Jurkat, Clone E6-1 (cell line): ENCODE results near the gene GALNT2.

Experiments used
- DNase-seq: peaks from one replicate; pipeline ENCODE4 v3.0.0-alpha.2; 2011; ENCODE audit warnings: low read depth, low spot score
- H3K4me3 ChIP-seq: 2 replicates; pipeline ENCODE4 v1.5.1; 2011; ENCODE audit warnings: mild to moderate bottlenecking, low read length, control low read depth, moderate library complexity

Gene GALNT2

DNA sequence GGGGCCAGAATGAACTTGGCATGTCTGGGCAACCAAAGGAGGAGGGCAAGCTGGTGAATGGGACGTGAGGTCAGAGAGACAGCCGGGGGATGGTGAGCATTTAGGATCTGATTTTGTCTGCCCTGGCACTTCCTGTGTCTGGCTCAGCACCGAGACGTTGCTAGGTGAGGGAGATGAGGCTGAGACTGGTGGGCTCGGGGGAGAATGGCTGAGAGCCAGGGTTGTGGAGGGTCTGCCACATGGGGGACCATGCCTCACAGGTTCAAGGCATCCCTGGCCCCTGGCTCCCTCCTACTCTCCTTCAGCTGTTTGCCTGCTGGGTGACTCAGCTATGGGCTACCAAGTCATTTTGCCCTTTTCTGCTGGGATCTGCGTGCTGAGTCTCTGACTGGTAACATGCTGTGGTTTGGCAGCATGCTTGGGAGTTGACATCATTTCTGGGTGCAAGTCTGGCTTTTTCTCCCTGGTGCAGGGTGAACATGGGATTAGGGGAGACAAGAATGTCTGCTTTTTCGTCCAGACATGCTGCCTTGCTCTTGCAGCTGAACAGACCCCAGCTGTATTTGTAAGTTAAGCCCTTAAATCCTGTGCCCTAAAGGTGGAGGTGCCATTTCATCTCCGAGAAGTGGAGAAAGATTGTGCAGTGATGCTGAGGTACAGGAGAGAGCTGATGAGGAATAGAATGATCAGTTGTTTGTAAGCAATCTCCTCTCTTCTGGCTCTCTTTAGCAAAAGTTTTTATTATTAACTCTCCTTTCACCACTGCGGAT lies 17.6 kb downstream of the GALNT2 start:
- peak overlapping the region; percentile 17 for H3K4me3 ChIP-seq
- DNase-seq = no peak

DNA sequence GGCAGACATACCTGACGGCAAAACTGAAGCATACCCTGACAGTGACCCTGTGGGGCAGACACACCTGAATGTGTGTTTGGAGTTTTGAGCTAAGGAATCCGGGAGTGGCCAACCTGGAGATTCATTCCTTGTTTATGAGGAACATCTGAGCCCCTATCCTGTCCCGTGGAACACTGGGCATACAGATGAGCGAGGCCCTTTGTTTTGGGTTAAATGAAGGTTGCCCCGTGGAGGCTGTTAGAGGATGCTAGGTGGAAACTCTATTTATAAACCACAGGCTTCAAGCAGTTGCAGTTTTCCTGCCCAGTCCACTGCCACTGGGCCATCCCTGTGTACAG lies 18.1 kb downstream of the GALNT2 start:
- H3K4me3 ChIP-seq = peak overlapping the region; percentile 17
- DNase-seq = no peak

DNA sequence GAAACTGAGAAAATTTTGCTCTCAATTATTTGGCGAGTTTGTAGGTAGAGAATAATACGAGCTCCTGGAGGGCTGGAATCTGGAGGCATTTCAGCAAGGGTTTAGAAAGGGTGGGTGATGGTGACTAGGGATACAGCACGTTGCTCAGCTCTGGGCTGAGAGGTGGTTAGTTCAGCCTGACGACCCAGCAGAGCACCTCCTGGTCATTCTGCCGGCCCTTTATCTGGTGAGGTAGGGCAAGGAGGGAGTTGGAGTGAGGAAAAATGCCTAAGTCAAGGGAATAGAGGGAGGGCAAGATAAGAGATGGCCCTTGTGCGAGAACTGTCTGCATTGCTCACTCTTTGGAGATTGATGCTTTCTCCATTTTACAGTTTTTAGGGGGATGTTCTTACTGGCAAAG lies 19.1 kb downstream of the GALNT2 start:
- DNase-seq = no peak
- H3K4me3 ChIP-seq = peak overlapping the region; percentile 38

DNA sequence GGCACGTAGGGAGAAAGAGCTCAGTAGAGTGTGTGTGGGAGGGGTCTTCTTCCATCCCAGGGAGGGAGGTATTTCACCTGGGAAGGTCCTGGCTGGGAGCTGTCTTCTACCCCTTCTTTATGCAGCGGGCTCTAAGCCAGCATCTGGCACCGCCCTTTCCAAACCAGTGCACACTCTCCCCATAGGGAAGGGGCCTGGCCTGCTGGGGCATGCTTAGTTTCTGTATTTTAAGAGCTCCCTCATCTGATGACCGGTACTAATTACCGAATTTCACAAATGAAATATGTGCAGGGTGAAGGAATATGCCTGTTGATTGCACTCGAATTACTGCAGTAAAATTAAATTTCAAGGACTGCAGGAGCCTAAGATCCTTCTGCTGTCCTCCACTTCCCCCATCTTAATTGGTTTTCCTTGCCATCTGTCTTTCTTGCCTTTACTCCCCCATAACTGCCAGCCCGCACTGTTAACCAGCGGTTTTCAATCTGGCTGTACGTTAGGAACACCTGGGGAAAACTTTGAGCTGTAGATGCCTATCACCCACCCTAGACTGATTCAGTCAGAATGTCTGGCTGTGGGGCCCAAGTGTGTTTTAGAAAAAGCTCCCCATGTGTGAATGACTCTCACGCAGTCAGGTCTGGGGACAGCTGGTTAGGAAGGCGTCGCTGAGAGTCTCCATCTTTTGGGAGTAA lies 20.1 kb downstream of the GALNT2 start:
- H3K4me3 ChIP-seq = peak overlapping the region; percentile 38
- peak; percentile 99 for DNase-seq

DNA sequence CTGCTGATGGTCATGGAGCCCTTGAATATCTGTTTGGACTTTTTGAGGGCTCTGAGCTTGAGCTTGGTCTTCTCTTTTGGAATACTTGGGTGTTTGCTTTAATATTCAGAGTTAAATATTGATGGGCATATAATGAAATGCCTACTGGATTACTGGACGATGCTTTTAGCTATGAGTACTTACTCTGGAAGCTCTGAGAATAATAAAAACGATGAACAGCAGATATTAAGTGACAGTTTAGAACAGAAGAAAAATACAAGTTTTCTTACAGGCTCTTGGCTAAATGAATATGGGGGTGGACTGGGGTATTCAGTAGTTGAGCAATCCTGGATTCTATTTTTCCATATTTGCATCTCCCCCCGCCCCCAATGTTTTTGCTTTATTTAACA lies 20.7 kb downstream of the GALNT2 start:
- H3K4me3 ChIP-seq = peak overlapping the region; percentile 38
- no peak for DNase-seq

DNA sequence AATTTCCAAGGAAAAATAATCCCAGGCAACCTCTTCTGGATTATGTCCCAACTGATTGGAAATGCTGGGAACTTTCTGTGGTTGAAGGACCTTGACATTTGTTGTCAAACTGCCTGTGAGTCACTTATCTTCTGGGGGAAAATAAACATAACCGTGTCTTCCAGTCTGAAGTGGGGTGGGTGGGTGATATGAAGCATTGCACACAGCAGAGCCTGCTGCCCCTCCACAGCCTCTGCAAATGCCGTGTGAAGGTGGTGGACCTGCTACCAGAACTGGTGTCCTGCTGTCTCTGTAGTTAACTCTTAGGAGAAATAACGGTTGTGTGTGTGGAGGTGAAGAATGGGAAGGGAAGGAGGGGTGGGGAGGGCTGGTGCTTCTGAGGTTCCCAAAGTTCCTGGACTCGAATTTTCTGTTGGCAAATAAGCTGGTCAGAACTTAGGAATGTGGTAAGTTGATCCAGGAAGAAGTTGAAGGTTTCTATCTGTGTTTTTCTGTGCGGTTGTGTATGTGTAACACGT lies 23.2 kb downstream of the GALNT2 start:
- no peak overlapping the region for H3K4me3 ChIP-seq

DNA sequence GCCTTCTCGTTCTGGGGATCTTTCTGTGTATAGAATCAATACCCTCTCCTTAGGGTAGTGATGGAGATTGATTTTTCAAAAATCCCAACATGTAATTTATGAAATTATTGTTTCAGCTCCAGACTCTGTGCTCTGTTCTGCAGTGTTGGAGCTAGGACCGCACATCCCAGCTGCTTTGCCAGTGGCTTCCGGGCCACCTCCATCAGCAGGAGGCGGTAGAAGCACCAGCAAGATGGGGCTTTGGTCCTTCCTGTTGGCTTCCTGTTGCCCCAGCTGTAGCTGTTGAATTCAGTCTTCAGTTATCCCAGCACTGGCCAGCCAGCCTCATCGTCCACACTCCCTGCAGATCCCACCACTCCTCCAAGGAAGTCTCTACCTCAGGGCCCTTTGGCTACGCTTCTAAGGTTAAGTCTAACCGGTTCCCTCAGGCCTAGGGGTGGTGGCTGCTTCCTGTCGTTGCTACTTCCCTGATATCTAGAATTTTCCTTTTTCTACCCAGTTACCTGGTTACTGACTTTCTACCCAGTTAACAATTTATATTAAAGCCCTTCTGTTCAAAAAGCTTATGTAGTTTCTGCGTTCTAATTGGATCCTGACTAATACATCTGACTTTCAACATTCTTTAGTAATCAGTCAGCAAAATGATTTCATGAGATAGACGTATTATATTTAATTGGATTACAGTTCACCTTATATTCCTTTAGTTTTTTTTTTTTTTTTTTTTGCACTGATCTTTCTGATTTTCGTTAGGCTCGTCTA lies 24.6 kb downstream of the GALNT2 start:
- no peak for DNase-seq

More for the DNA sequence above, 23.2 kb downstream of the GALNT2 start:
- no peak for DNase-seq

DNA sequence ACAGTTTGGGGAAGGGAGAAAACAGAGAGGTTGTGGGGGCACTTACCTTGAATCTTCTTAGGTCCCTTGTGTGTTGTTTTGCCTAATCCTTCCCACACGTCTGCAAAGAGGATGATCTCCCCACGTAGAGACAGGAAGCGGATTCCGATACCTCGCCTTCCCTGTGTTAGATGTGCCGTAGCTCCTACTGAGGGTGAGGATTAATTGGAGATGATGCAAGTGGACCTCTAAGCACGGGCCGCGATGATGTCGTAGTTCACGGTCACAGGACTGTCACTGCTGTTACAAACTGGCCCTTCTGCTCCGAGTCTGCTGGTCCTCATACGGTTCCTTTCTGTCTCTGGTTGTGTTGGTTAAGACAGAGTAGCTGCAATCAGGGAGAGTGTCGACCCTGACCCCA lies 27.7 kb downstream of the GALNT2 start:
- DNase-seq = no peak
- H3K4me3 ChIP-seq = no peak overlapping the region

More for the DNA sequence above, 24.6 kb downstream of the GALNT2 start:
- H3K4me3 ChIP-seq = no peak overlapping the region

DNA sequence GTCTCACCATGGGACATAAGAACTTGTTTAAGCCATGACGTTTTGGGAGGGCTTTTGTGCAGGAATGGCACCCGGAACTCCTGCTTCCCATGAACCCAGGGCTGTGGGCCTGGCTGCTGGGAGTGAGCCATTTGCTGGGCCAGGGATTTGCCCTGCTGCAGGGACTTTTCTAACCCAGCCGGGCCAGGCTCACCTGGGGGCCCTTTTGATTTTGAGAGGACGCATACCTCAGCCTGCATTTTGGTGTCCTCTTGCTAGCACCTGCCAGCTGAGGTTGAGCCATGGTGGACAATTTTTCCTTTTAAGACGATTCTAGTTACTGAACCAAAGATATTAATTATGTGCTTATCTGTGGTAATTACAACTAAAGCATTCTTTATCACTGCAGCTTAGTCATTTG lies 28.9 kb downstream of the GALNT2 start:
- no peak overlapping the region for H3K4me3 ChIP-seq
- no peak for DNase-seq

DNA sequence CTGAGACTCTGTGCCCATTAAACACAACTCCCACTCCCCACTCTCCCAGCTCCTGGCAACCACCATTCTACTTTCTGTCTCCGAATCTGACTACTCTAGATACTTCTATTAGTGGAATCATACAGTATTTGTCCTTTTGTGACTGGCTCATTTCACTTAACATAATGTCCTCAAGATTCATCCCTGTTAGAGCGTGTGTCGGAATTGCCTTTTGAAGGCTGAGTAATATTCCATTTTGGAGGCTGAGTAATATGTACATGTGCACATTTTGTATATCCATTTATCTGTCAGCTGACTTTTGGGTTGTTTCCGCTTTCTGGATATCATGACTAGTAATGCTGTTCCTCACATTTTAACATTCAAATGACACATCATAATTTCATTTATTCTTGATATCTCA lies 30.3 kb downstream of the GALNT2 start:
- no peak overlapping the region for H3K4me3 ChIP-seq
- no peak for DNase-seq

DNA sequence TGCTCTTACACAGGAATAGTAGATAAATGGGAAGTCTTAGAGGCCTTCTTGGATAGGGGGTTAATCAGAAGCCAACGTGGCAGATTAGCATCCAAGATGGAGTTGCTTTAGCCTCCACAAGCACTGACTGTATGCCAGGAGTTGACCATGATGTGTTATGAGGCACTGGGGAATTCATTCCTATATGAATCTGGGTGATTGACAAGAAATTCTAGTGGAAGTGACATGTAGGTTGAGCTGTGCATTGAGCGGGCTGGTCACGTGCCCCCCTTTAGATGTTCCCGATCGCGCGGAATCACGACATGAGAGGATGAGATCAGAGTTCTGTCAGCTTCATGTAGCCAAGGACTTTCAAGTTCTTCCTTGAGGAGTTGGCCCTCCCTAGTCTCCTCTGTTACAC lies 31.7 kb downstream of the GALNT2 start:
- H3K4me3 ChIP-seq = no peak overlapping the region
- no peak for DNase-seq

DNA sequence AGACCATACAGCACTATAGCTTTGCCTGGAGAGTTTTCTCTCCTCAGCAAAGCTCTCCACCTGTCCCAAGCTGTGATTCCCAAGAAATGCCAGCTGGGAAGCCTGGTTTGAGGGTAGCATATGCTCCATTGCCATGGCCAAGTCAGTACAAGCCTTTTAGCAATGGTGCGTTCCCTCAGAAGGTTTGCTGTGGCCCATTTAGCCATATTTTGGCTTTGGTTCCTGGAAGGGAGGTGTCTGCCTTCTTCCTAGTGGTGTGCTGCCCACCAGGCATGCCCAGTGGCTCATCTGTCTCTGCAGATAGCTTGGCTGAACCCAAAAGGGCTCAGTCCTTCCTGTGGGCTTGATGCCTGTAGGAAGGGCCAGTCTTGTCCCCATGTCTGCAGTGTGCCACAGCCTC lies 32.4 kb downstream of the GALNT2 start:
- no peak for DNase-seq
- no peak overlapping the region for H3K4me3 ChIP-seq

DNA sequence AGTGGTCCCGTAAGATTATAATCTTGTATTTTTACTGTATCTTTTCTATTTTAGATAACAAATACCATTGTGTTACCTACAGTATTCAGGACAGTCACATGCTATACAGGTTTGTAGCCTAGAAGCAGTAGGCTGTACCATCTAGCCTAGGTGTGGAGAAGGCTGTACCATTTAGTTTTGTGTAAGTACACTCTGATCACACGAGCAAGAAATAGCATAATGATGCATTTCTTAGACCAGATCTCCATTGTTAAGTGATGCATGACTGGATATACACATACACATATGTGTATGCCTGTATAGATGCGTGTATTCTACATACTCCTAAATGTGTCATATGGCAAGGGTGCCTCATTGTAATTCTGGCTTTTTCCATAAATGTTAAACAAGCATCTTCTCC lies 33.9 kb downstream of the GALNT2 start:
- DNase-seq = no peak
- no peak overlapping the region for H3K4me3 ChIP-seq

DNA sequence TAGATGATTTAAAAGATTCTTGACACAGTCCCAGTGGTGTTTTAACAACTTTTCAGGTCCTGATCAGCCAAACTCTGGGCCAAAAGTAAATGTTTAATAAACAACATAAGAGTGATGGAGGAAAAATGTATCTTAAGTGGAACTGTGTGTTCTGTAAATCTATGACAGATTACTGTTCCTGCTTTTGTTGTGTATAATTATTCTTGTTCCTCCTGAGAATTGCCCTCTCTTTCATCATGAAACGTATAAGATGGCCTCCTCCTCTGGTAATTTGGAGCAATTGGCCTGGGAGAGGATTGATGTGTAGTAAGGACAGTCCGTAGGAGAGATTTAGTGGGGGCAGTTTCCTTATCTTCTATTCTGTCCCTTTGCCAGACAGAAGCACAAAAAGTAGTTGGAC lies 34.5 kb downstream of the GALNT2 start:
- no peak for DNase-seq
- no peak overlapping the region for H3K4me3 ChIP-seq

DNA sequence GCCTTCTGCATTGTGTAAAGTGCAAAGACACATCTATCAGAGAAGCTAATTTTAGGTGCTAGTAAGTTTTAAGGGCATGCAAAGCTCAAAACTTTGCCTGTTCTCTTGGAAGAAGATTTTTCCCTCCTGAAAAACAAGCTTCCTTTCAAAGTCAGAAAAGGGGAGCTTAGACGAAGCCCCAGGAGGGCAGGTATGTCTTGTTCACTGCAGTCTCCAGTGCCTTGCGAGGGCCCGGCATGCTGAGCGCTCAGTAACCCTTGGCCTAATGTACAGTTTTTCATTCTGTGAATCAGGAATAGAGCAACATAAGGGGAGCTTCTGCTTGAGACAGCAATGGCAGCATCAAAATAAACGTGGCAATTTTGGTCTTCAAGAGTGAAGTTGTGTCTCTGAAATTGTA lies 35.0 kb downstream of the GALNT2 start:
- no peak overlapping the region for H3K4me3 ChIP-seq
- DNase-seq = no peak

DNA sequence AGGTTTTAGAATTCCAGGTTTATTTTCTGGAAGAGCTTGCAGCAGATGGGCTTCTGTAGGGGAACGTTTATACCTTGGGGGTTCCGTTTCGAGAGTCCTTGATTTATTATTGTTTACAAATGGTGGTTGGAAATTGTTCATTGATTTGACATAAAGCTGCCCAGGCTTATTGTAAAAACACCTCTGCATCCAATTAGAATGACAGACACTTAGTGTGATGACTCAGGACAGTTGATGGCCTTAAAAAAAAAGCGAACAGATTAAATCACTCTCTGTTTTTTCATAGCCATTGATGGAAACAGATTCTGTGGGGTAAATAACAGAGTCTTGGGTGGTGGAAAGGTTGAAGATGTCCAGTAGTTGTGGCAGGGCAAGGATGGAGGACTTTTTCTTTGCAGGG lies 35.4 kb downstream of the GALNT2 start:
- no peak for DNase-seq
- H3K4me3 ChIP-seq = no peak overlapping the region

DNA sequence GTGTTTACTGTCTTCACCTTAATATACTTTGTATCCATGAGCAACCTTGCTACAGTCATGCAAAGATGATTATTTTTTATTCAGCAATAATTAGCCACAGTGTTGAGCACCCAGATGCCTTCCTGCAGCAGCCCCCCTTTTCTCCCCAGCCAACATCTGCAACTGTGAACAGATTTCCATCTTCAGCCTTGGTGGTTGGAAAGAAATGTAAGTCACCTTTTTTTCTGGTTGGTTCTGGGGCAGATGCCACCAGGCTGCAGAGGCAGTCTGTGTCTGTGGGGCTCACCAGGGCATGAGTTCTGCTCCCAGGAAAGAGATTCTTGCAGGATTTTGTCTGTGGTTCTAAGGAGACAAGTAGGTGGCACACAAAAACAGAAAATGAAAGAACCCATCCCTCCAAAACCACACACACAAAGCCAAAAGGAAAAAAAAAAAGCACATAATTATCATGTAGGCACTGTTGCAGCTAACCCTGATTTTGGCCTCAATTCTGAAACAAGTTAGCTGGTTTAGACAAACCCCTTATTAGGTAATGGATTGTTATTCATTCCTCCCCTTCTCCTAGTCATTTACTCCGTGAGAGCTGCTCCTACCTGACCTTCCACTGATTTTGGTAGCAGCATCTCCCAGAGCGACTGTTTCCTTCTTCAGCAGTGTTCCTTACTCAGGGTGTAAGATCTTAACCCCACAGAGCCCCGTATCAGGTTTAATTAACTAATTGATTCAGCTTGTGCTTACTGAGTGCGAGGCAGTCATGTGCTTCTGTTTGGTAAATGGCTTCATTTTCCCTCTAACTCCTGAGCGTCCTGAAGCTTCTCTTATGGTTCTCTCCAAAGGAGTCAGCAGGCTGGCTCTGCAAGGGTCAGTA lies 36.5 kb downstream of the GALNT2 start:
- peak overlapping the region; percentile 18 for H3K4me3 ChIP-seq
- DNase-seq = peak; percentile 67

DNA sequence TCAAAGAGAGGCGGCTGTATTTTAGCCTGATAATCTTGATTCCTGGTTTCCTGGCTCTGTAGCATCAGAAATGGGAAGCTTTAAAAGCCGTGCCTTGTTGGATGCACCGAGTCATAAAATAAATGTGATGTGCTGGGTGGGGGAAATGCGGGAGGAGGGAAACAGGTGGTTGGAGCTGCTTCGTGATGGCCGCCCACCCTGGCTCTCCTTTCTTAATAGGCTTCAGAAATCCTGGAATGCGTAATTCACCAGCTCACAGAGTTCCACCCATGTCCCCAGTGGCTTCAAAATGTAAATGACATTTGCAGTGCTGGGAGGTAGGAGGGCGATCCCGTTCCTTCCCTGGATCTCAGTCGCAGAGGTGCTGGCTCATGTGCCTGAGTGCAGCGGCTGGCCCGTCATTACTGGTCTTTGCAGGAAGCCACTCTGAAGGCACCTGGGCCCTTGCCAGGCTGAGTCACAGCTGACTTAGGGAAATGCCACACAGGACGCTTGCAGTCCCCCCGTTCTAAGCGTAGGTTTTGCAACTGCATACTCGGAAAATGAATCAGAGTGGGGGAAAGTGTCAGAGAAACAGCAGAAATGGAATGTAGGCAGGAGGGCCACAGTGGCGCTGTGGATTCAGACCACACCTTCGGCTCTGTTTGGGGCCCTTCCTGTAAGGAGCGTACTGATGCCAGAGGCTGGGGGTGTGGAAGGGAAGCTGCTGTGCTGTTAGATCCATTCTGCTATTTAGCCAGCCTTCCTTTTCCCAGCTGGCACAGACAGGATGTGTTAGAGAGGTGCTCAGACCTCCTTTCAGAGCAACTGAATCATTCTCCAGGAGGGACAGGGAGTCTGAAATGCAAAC lies 37.6 kb downstream of the GALNT2 start:
- DNase-seq = peak; percentile 81
- H3K4me3 ChIP-seq = peak overlapping the region; percentile 18
